HepG2 (cell line): Measurements from ENCODE around the gene CNNM1. TPM values are rescaled to one million over a fixed set of nuclear protein-coding genes. Genes with fewer than 3 reads are reported as not detected.

Experiments
- ATAC-seq: fragments of 200-7000 bp; cut with Tn5 transposase; 3 replicates; pipeline ENCODE4 v1.9.1; 2020; ENCODE audit warnings: mild to moderate bottlenecking, moderate library complexity
- BruUV-seq: library from RNA; stranded (reverse); fragments of 400-500 nt; replicated peaks from 2 replicates; lab custom pipeline; 2021; lab: Mats Ljungman, UMichigan
- CTCF ChIA-PET: fragments of 300-600 bp; formaldehyde crosslinking; extraction: SDS; loops from one replicate; lab custom pipeline; 2021; ENCODE audit warnings: low total read pairs, inconsistent platforms, low intra/inter-chr PET ratio; lab: Yijun Ruan, JAX
- POLR2A ChIA-PET: fragments of 350-600 bp; sonication (Branson Sonifier 250); formaldehyde crosslinking; loops from one replicate; lab custom pipeline; 2020; ENCODE audit warnings: antibody characterized with exemption, inconsistent platforms; lab: Yijun Ruan, JAX
- DNase-seq: peaks from one replicate; pipeline ENCODE4 v3.0.0-alpha.2; 2015; ENCODE audit warnings: low spot score
- FAIRE-seq: peaks from 3 replicates; lab custom pipeline; 2011; peaks lifted over from hg19 to GRCh38; lab: Jason Lieb, UNC
- H2AFZ ChIP-seq: one replicate; pipeline ENCODE4 v1.6.1; 2011; ENCODE audit warnings: low read length, inconsistent platforms
- H3K27ac ChIP-seq: fragments of 300-600 bp; 3 replicates; pipeline ENCODE4 v1.8.0; 2011; ENCODE audit warnings: mixed run types, mild to moderate bottlenecking, mixed read lengths, low read length, inconsistent platforms; ENCODE audit not compliant: insufficient read depth; ENCODE audit errors: extremely low read length
- H3K27me3 ChIP-seq, 2 experiments: fragments of 200-600 bp in 1 of 2; 2 replicates in 1 of 2; 3 replicates in 1 of 2; pipeline versions ENCODE4 v1.6.0 to v1.8.0; 2011; ENCODE audit warnings: low read length in 2 of 2, mild to moderate bottlenecking in 2 of 2, moderate library complexity in 2 of 2, inconsistent platforms in 1 of 2; ENCODE audit not compliant: insufficient read depth in 2 of 2, control insufficient read depth in 1 of 2
- H3K36me3 ChIP-seq, 2 experiments: fragments of 200-600 bp in 1 of 2; replicated peaks in 1 of 2; 2 replicates in 1 of 2; 3 replicates in 1 of 2; pipeline versions ENCODE4 v1.5.1 to v1.8.0; 2011; ENCODE audit warnings: low read length in 2 of 2, inconsistent platforms in 1 of 2; ENCODE audit not compliant: insufficient read depth in 2 of 2, control insufficient read depth in 1 of 2
- H3K4me1 ChIP-seq: 2 replicates; pipeline ENCODE4 v1.5.1; 2012; ENCODE audit warnings: low read length, inconsistent platforms; ENCODE audit not compliant: insufficient read depth
- H3K4me2 ChIP-seq: 2 replicates; pipeline ENCODE4 v1.6.0; 2011; ENCODE audit warnings: low read depth, low read length, inconsistent platforms
- H3K4me3 ChIP-seq, 3 experiments: fragments of 200-600 bp in 1 of 3; sonication (generic), shearing (Covaris generic) in 1 of 3; replicated peaks in 1 of 3; 2 replicates each; pipeline ENCODE4 v1.5.1; 2011 to 2016; ENCODE audit warnings: low read length in 3 of 3, inconsistent platforms in 2 of 3, low read depth in 2 of 3, mild to moderate bottlenecking in 2 of 3, control low read depth in 1 of 3, mixed read lengths in 1 of 3; ENCODE audit not compliant: insufficient read depth in 1 of 3
- H3K79me2 ChIP-seq: one replicate; pipeline ENCODE4 v1.6.1; 2011; ENCODE audit warnings: low read length, inconsistent platforms; ENCODE audit not compliant: insufficient read depth
- H3K9ac ChIP-seq: 2 replicates; pipeline ENCODE4 v1.6.0; 2011; ENCODE audit warnings: mild to moderate bottlenecking, low read depth, low read length, inconsistent platforms; ENCODE audit not compliant: insufficient read depth
- H3K9me3 ChIP-seq: 2 replicates; pipeline ENCODE4 v1.5.1; 2012; ENCODE audit warnings: mild to moderate bottlenecking, low read length
- H4K20me1 ChIP-seq: 2 replicates; pipeline ENCODE4 v1.6.0; 2011; ENCODE audit warnings: inconsistent platforms, mild to moderate bottlenecking, low read length, moderate library complexity; ENCODE audit not compliant: insufficient read depth
- ASH2L ChIP-seq: fragments of 300-600, 200-600 bp; sonication (generic); IDR thresholded peaks from 2 replicates; pipeline ENCODE4 v1.7.0; 2017; ENCODE audit warnings: low read depth, mild to moderate bottlenecking, moderate library complexity, mixed read lengths, low read length; ENCODE audit not compliant: insufficient read length
- CBX5 ChIP-seq: sonication (generic); formaldehyde crosslinking; IDR thresholded peaks from 2 replicates; pipeline ENCODE4 v1.4.0; 2020; ENCODE audit warnings: missing genetic modification reagents, borderline replicate concordance
- CCDC6 ChIP-seq: sonication (generic); formaldehyde crosslinking; IDR thresholded peaks from 2 replicates; pipeline ENCODE4 v1.8.1; 2022; ENCODE audit warnings: mild to moderate bottlenecking, missing genetic modification reagents, moderate library complexity
- CEBPG ChIP-seq: IDR thresholded peaks from 2 replicates; pipeline ENCODE4 v1.6.1; 2016
- E2F1 ChIP-seq: sonication (generic); formaldehyde crosslinking; IDR thresholded peaks from 2 replicates; pipeline ENCODE4 v1.5.0; 2020; ENCODE audit warnings: missing genetic modification reagents
- MAFF ChIP-seq: IDR thresholded peaks from 2 replicates; pipeline ENCODE4 v1.6.1; 2011; ENCODE audit warnings: low read depth, low read length, improper control_type of control experiment
- MAFK ChIP-seq, 2 experiments: IDR thresholded peaks in 1 of 2; conservative IDR thresholded peaks in 1 of 2; 2 replicates each; pipeline ENCODE4 v1.6.1; 2011; ENCODE audit warnings: improper control_type of control experiment in 2 of 2, low read length in 2 of 2
- PRPF4 ChIP-seq: fragments of 200-400 bp; formaldehyde crosslinking; IDR thresholded peaks from 2 replicates; pipeline ENCODE4 v1.6.1; 2016; ENCODE audit warnings: low read length, low read depth; ENCODE audit not compliant: poor library complexity, severe bottlenecking
- REPIN1 ChIP-seq: sonication (generic); formaldehyde crosslinking; IDR thresholded peaks from 2 replicates; pipeline ENCODE4 v1.8.0; 2022; ENCODE audit warnings: missing genetic modification reagents, low read depth, mild to moderate bottlenecking, borderline replicate concordance
- SATB2 ChIP-seq: sonication (generic); formaldehyde crosslinking; IDR thresholded peaks from 2 replicates; pipeline ENCODE4 v1.5.0; 2020; ENCODE audit warnings: missing genetic modification reagents
- STAT5B ChIP-seq: sonication (generic); formaldehyde crosslinking; IDR thresholded peaks from 2 replicates; pipeline ENCODE4 v1.4.0; 2020; ENCODE audit warnings: missing genetic modification reagents
- TOPORS ChIP-seq: sonication (generic); formaldehyde crosslinking; IDR thresholded peaks from 2 replicates; pipeline ENCODE4 v1.8.0; 2023; ENCODE audit warnings: mild to moderate bottlenecking, missing genetic modification reagents
- ZNF101 ChIP-seq: sonication (generic); formaldehyde crosslinking; IDR thresholded peaks from 2 replicates; pipeline ENCODE4 v1.4.0; 2020; ENCODE audit warnings: mild to moderate bottlenecking, low read depth, missing genetic modification reagents, borderline replicate concordance
- ZNF136 ChIP-seq: sonication (generic); formaldehyde crosslinking; IDR thresholded peaks from 2 replicates; pipeline ENCODE4 v1.8.1; 2022; ENCODE audit warnings: low read depth, mild to moderate bottlenecking, moderate library complexity, missing genetic modification reagents
- ZNF20 ChIP-seq: sonication (generic); formaldehyde crosslinking; IDR thresholded peaks from 2 replicates; pipeline ENCODE4 v1.4.0; 2020; ENCODE audit warnings: mild to moderate bottlenecking, moderate library complexity, missing genetic modification reagents
- ZNF292 ChIP-seq: sonication (generic); formaldehyde crosslinking; IDR thresholded peaks from 2 replicates; pipeline ENCODE4 v1.8.1; 2022; ENCODE audit warnings: mild to moderate bottlenecking, low read depth, missing genetic modification reagents, borderline replicate concordance
- ZNF33A ChIP-seq: sonication (generic); formaldehyde crosslinking; IDR thresholded peaks from 2 replicates; pipeline ENCODE4 v1.5.1; 2020; ENCODE audit warnings: missing genetic modification reagents, mild to moderate bottlenecking, moderate library complexity, borderline replicate concordance
- ZNF558 ChIP-seq: sonication (generic); formaldehyde crosslinking; IDR thresholded peaks from 2 replicates; pipeline ENCODE4 v1.9.0; 2022; ENCODE audit warnings: mild to moderate bottlenecking, missing genetic modification reagents, borderline replicate concordance
- WGBS: methylation state at CpG from one replicate; pipeline ENCODE4 v1.1.6; 2017; ENCODE audit warnings: low lambda C conversion rate; 5-methylcytosine and 5-hydroxymethylcytosine counted together
- in situ Hi-C: cut with HindIII; loops from 2 replicates; pipeline ENCODE4 v1.10.0; 2017; ENCODE audit warnings: low pct_unique_long_range_greater_than_20kb; ENCODE audit not compliant: extremely low pct_ligation_motif_present
- intact Hi-C: fragments of 100-400 bp; cut with micrococcal nuclease; formaldehyde crosslinking; loops from one replicate; pipeline ENCODE4 v1.10.0; 2022; ENCODE audit not compliant: unreplicated experiment
- polyA plus RNA-seq, 8 experiments: library from polyadenylated mRNA; depleted of rRNA in 3 of 8; stranded (reverse) in 7 of 8; unstranded in 1 of 8; fragments of >200 nt; fragmentation: Illumina TruSeq in 4 of 8; extraction: Trizol in 4 of 8; gene quantifications; 2 replicates each; pipeline versions ENCODE4 v1.2.1 to v1.2.3, GENCODE V29; 2011 to 2016; ENCODE audit warnings: low read depth in 4 of 8, missing spikeins in 1 of 8, mixed read lengths in 1 of 8; ENCODE audit not compliant: insufficient read depth in 1 of 8
- total RNA-seq, 5 experiments: library from RNA; depleted of rRNA; stranded (reverse); fragments of >200 nt; fragmentation: Illumina TruSeq; extraction: Trizol; gene quantifications; 2 replicates each; pipeline ENCODE4 v1.2.3, GENCODE V29; 2016; ENCODE audit warnings: low read depth in 1 of 5

The CNNM1 gene
- total and polyA plus RNA-seq, 2 of the 13 experiments (the other 11 are each of a cell fraction or from before 2014, with no cell fraction given): 4.3 to 9.6 TPM

DNA sequence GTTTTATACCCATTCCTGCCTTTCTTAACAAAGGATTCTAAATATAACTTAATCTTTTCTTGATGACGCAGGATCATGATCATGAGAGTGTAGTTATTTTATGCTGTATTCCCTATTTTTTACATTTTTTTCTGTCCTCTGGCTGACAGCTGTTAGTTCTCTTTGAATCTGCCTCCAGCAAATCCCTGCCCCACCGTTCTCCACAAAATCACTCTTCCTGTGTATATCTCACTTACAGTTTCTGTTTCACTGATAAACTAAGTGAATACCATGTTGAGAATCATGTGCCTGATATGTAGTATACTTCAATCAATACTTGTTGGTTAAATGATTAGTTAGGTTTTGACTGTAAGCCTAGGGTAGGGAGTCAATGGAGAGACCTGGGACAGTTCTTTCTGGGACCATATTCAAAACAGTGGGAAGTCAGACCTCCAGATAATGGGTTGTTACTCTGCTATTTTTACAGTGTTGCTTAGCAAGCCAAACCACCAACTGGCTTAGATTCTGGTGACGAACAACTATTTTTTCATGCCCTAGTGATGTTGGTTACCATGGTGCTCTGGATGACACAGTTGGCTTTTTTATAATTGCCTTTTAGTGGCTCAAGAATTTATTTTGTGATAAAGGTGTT, 12.8 kb downstream of the CNNM1 start (continued):
- TF ChIP-seq ZNF101 (CRISPR knock-in tag) (no peak), ZNF33A (CRISPR knock-in tag) (no peak), CBX5 (CRISPR knock-in tag) (no peak), REPIN1 (CRISPR knock-in tag) (no peak), ZNF558 (no peak), ZNF292 (CRISPR knock-in tag) (no peak), TOPORS (CRISPR knock-in tag) (no peak), ZNF136 (CRISPR knock-in tag) (no peak), CEBPG (CRISPR knock-in tag) (no peak), E2F1 (no peak)

DNA sequence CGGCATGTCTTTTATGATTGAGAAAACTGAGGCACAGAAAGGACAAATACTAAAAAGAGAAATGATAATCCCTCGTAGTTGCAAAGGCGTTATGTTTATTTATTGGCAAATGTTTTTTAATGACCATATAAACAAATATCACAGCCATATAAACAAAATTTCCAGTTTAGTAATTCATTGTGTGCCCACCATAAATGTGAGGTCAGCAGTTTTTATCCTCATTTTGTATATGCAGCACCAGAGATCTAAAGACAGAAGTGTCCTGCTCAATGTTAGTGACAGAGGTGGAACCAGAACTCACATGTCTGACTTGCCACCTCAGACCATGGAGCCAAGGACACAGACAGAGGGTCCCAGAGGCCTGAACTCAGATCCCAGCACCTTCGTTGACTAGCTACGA, 14.1 kb downstream of the CNNM1 start:
- no peak overlapping the region for H3K4me3 ChIP-seq
- H3K4me2 ChIP-seq: no peak overlapping the region
- H3K36me3 ChIP-seq: no peaks in the 10 kb centered on the region
- TF ChIP-seq CCDC6 (CRISPR knock-in tag): no peak
- peak; percentile 89 for TF ChIP-seq MAFF
- peak; percentile 88 to 91 for TF ChIP-seq MAFK (conservative IDR thresholded peaks at IDR 0.05 in 1 of 2, IDR thresholded peaks at IDR 0.05 in 1 of 2; ENCODE audit: low read length in 2 of 2)
- TF ChIP-seq ASH2L: no peak
- no peak for TF ChIP-seq ZNF20
- TF ChIP-seq PRPF4: no peak
- no peak for TF ChIP-seq SATB2 (CRISPR knock-in tag)
- no peak for TF ChIP-seq STAT5B (CRISPR knock-in tag)
- intact Hi-C loops (no loop called here), in situ Hi-C loops (no loop called here)
- H2AFZ ChIP-seq: no peak overlapping the region
- BruUV-seq: no TSS peak
- ATAC-seq: no peak
- CTCF ChIA-PET: no interaction called here
- WGBS: 91% methylated on average over 5 of the region's 5 CpGs
- no peak overlapping the region for H3K9ac ChIP-seq
- no peaks in the 10 kb centered on the region for H3K79me2 ChIP-seq
- no peak for DNase-seq
- H3K27ac ChIP-seq: no peak overlapping the region
- H3K4me1 ChIP-seq: peaks cover 10% of the 10 kb centered on the region
- H4K20me1 ChIP-seq: no peaks in the 10 kb centered on the region
- no peak for FAIRE-seq
- POLR2A ChIA-PET: no interaction called here
- H3K27me3 ChIP-seq: no peaks in the 10 kb centered on the region
- no peaks in the 10 kb centered on the region for H3K9me3 ChIP-seq
